ENCODE data around the gene RASAL2. TPM values are rescaled to one million over a fixed set of nuclear protein-coding genes. Genes with fewer than 3 reads are reported as not detected.
"Not testable (repeated sequence)": the region's sequence is repeated elsewhere in the genome, so short reads cannot be mapped to it uniquely, and the experiment has no call there.

The RASAL2 gene
- total RNA-seq, 1 experiment from 2014 or later, result 6.9 TPM

DNA sequence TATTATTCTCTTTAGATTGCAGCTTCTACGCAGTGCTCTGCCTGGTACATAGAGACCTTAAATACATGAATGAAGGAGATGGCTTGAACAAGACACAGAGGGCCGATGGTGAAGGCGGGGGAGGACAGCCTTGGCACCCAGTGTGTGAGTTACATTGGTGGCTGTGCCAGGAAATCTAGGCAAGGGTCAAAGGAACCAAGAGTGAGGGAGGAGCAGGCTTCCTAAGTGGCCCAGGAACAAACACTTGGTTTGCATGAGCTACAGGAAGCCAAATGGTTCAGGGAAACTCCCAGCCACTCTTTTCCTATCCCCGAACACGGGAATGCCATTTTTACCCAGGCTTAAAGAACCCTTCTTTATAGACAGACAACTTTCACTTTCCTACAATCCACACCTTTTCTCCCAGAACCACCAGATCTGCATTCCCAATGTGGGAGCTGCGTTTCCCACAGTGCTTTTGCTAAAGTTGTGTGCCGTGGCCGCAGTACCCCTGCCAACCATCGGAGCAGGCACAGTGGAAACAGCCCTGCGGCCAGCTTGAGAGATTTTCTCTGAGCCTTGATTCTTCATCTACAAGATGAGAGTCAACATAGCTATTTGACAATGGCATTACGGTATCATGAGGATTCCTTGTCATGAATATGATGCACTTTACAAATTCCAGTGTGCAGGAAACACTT lies 406.3 kb downstream of the RASAL2 start:
- no peak for DNase-seq (ENCODE audit: extremely low read depth, low read depth)

DNA sequence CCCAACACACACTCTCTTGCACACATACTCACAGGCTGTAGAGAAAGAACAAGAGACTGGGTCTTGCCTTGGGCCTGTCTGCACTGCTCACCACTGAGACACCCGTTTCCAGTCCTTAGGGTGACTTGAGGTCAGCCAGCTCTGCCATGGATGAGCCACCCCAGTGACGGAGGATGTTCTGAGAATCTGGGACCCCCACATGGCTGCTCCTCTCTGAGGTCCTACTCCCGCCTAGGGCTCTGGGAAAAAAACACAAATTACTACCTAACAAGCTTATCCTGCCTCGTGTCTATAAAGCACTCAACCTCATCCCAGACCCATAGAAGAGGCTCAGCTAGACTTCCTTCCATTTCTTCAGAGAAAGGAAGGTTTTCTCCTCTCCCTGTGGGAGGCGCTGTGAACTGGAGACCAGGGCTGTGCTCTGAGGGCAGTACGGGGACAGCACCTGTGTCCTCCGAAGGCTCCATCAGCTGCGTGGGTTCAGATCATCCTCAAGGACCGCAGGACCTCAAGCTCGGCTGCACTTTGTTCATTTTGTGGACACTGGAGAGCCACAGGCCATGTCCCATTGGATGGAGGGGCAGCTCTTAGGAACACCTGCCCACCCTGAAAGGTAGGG lies 407.1 kb downstream of the RASAL2 start:
- DNase-seq (ENCODE audit: extremely low read depth, low read depth), result no peak

DNA sequence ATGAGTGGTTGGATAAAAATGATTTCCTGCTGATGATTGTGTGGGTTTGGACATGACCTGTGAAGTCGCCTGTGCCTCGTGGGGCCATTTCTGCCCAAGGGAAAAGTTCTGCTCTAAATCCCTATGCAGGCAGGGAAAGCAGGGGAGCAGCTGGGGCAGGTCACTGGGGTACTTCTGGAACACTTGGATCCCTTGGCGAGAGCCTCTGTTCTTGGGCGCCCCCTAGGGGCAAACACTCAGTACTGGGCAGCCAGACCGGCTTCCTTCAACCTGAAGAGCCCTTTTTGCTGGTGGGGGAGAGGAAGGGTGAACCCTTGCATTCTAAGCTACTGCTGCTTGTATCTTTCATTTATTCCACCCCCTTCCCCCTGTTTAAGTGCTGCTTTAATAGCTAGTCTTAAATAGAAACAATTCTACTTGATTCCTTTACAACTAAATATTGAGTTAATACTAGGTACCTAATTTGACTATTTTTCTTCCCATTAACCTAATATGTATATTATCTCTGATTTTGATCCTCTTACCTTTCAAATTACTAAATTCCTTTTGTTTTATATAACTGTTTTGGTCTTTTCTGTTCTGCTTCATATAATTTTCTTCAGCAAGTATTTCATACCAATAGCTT lies 407.9 kb downstream of the RASAL2 start:
- peak; percentile 72 for DNase-seq (ENCODE audit: extremely low read depth, low read depth)

DNA sequence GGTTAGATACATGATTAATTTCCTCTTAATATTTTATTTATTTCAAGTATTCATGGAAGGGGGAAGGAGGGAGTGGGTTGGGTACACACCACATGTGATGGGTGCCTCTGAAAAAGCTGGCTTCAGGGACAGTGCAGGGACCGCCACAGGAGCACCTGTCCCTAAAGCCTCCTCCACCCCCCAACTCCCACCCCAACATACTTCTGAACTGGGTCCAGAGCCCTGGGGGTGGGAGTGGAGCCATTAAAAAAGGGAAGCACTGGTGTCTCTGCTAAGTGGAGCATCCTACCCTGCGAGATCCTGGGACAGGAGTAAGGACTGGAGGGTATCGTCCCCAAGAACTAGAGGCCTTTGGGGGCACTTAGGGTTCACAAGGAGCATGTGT lies 408.4 kb downstream of the RASAL2 start:
- no peak for DNase-seq (ENCODE audit: extremely low read depth, low read depth)

DNA sequence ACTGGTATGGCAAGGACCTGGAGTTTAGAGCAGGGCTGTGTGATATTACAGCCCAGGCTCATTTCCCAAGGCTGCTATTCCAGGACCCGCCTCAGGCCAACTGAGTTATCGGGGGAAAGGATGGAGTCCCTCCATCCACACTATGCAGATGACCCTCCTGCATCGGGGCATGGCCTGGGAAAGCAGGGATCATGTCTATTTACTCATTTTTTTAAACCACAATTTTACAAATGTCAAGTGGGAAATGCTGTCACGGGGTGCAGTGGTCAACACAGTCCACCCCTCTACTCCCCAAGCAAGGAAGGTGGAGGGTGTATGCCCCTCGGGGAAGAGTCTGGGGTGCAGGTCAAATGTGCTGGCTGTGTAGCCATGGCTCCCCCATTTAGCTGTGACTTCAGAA lies 409.0 kb downstream of the RASAL2 start:
- DNase-seq (ENCODE audit: extremely low read depth, low read depth), result no peak

DNA sequence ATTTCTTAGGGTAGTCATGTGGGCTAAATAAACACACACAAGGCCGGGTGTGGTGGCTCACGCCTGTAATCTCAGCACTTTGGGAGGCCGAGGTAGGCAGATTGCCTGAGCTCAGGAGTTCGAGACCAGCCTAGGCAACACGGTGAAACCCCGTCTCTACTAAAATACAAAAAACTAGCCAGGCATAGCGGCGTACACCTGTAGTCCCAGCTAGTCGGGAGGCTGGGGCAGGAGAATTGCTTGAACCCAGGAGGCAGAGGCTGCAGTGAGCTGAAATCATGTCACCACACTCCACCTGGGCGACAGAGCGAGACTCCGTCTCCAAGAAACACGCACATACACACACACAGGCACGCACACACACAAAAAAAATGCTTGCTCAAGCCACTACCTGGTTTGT lies 409.4 kb downstream of the RASAL2 start:
- not testable (repeated sequence) for DNase-seq (ENCODE audit: extremely low read depth, low read depth)

DNA sequence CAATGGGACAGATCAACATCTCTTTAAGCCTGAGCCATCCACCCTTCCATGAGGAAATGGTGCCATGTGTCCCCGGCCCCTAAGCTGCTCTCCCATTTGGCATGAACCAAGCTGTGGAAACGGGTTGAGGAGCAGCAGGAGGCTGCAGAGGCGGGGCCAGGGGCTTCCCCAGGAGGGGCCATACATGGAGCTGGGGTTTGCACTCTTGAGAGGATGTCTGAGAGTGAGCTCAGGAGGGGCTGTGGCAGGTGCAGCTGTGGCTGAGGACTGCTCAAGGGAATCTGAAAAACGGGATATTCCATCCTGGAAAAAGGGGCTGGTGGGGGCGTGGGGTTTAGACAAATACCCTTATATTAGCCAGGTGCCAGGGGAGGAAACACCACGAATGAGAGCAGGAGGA lies 409.9 kb downstream of the RASAL2 start:
- DNase-seq (ENCODE audit: extremely low read depth, low read depth), result no peak

DNA sequence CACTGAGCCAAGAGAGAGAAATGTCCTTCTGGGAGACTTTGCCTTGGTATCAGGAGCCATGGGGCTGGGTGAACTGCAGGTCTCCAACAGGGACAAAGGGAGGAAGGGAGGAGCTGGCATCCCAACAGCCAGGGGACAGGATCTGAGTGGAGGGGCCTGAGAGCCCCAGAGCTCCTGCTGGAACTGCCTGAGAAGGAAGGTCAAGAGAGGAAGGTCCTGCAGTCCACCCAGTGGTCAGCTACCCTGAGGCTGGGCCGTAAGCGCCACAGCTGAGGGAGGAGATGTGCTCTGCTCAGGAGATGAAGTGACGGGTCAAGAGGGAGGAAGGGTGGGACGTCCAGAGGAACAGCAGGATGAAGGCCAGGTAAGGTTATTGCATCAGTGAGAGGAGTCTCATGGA lies 410.4 kb downstream of the RASAL2 start:
- DNase-seq (ENCODE audit: extremely low read depth, low read depth), result no peak

DNA sequence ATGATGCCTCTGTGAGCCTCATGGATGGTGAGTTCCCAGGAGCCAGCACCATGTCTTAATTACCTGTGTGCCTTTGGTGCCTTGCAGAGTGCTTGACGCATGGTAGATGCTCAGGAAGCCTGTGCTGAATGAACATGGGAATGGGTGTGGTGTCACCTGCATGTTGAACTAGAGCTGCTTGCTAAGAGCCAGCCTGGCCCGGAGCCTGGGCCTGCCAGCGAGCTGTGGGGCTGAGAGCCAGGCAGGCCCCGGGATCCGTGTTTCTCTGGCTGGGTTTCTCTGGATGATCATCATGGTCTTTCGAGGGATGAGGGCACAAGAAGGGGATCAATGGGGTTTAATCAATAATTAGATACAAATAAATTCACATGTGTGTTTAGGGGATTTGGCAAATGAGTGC lies 412.3 kb downstream of the RASAL2 start:
- no peak for DNase-seq (ENCODE audit: extremely low read depth, low read depth)

DNA sequence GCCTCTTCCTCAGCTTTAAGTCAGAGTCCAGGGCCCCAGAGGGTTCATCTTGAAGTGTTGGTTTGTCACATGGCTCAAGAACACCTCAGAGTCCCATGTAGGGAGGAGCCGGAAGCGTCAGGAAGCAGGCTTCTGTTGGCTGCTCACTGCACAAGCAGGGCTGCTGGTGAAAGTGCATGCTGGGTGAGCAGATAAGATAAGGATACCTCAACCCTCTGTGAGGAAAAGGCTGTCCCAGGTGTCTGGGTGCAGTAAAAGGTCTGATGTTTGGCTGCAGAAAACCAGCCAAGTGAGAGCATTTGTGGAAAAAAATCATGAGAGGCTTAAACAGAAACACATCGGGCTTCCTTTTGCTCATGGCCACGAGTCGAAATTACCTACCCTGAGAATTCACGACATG lies 412.8 kb downstream of the RASAL2 start:
- DNase-seq (ENCODE audit: extremely low read depth, low read depth), result no peak

DNA sequence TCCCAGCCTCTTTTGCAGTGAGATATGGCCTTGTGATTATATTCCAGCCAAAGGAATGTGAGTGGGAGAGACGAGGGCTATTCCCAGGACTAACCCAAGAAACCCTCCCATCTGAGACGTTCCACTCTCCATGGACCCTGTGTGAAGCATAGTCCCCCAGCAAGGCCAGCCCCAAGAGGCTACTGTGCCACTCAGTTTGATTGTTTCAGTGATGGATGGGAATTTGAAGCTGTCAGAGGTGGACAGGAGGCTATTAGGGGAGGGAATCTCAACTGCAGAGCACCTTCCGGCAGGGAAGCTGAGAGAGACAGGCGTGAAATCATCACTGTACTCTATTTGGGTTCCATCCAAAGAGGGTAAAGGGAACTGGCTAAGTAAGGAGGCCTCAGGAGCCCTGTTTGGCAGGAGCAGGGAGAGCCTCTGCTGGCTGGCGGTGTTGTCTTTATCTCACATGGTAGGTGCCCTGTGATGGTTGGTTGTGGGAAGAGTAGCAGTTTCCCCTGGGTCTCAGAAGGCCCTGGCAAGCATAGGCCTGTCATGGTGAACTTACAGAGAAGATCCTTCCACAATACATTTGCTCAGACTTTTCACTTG lies 415.6 kb downstream of the RASAL2 start:
- no peak for DNase-seq (ENCODE audit: extremely low read depth, low read depth)

DNA sequence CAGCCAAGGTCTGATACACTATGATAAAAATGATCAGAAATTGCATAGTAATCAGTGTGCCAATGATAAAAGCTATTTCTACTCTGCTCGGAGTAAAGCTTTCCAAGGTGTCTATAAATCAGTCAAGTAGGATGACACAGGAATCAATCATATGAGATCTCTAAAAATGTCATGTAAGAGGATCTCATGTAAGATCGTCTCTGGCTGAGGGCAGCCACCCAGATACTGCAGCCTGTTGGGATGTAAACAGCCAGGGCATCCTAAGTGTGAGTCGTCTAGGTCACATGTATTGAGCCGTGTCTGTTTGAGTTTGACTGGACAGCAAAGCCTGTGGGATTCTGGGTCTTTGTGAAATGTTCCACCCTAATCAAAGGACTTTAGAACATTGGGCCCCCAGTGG lies 416.3 kb downstream of the RASAL2 start:
- DNase-seq (ENCODE audit: extremely low read depth, low read depth), result no peak

DNA sequence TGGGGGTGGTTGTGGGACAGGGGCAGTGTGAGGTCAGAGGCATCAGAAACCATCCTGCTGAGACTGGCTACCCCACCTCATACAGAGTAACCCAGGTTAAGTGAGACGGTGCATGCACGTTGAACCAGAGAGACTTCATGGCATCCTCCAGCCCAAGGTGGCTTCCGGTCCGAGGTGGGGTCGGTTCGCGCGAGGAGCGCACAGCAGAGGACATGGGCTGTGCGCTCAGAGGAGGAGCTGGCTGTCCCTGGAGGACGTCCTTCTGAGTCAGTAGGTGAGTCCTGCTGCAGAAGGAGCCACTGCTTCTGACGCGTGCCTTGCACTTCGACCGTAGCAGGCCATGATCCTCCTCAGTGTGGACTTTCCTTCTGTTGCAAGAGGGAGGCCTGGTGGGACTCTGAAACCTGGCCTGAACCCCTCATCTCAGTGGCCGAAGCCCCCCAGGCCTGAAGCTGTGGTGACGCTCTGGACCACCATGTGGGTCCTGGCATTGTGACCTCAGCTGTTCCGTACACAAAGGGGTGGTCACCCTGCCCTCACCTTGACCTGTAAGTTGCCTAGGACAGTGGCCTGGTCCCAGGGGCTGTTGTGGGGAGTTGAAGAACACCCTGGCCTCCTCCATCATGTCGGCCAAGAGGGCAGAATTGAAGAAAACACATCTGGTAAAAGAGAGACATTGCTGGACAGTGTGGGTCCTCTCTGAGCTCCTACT lies 418.8 kb downstream of the RASAL2 start, which contains the start of gene TEX35:
TEX35 (plus strand) TSS at position 544 of the 712 bp plus-strand sequence; CDS start at position 624, 80 bp downstream.
- DNase-seq (ENCODE audit: extremely low read depth, low read depth), result no peak

DNA sequence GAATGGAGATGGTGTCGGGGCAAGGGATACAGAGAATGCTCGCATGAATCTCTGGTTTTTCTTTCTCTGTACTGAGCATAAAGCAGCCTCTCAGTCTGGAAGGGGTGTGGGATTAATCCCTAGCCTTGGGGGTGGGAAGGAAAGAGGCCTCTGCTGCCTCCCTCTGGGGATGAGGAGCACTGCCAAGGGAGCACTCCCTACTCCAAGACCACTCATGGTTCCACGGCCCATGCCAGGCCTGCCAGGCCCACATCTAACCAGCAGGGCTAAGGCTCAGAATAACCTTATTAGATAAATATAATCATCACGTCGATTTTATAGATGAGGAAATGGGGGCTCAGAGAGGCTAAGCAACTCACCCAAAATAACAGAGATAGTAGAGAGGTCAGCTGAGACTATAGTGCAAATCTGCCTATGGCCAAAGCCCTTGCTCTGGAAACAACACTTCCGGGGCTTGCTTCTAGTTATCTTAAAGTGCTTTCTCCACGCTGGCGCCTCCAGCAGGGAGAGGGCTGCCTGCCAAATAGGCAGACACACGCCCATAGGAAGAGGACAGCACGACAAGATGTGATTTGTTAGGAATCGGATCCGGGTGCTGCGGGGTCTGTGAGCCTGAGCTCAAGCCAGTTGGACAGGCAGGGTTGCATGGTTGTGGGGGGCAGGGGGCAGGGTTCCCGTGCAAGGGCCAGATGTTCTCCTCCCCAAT lies 419.5 kb downstream of the RASAL2 start:
- no peak for DNase-seq (ENCODE audit: extremely low read depth, low read depth)

DNA sequence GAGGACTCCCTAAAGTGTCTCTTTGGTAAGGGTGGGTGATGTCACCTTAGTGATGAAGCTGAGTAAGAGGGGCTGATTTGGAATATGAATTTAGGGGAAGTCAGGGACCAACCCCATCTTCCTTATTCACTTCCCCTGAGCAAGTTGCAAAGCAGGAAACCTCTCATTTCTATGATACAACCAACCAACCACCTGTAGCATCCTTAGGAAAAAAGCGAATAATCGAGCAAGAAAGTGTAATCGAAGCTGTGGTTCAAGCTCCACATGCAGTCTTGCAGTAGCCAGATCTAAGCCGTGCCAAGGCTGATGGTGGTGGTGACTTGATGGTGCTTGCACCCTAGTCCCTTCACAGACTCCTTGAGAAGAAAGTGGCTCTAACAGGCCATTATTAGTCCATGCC lies 422.2 kb downstream of the RASAL2 start:
- DNase-seq (ENCODE audit: extremely low read depth, low read depth), result no peak

DNA sequence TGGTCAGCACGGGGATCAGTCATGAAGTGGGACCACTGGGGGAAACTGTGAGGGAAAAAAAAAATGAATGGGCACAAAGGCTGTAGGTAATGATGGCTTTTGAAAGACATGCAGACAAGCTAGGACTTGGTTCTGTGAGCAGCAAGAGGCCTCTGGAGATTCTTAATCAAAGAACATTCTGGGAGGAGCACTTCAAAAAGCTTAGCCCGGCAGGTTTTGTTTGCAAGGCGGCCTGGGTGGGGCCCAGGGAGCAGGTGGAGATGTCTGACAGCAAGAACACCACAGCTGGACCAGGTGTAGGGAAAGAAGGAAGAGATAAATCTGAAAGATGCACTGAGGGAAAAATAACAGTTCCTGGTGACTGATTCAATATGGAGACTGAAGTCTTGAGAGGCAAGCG lies 425.0 kb downstream of the RASAL2 start:
- no peak for DNase-seq (ENCODE audit: extremely low read depth, low read depth)

DNA sequence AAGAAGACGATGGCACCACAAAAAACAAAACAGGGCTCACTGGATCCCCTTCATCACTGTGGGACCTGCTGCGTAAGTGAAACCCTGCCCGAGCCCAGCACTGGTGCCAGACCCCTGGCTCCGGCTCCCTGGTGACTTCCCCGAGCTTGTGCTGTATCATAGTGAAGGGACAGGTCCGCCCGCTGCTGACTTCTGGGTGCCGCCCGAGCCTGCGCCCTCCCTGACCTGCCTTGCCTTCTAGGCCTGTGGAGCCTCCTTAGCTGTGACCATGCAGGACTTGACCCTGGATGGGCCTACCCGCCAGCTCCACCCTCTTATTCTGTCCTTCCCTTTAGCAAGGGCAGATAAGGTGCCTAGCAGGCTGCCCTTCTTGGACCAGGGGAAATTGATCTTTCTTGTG lies 426.9 kb downstream of the RASAL2 start:
- DNase-seq (ENCODE audit: extremely low read depth, low read depth), result no peak

DNA sequence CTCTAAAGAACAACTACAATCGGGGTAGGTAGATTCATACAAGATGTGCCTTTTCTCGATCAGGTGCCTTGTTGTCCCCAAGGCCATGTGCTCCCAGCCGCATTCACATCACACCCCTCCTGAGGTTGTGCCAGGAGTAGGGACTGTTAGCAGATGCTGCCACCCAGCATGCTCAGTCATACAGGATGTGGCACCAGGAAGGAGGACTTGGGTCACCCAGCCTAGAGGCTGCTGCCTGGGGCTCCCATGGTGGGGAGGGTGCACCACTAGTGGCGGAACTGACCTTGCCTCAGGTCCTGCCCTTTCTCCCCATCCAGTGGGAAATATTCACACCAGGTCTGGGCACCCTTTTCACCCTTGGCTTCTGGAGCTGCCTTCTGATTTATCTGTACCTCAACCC lies 427.3 kb downstream of the RASAL2 start:
- DNase-seq (ENCODE audit: extremely low read depth, low read depth), result no peak

DNA sequence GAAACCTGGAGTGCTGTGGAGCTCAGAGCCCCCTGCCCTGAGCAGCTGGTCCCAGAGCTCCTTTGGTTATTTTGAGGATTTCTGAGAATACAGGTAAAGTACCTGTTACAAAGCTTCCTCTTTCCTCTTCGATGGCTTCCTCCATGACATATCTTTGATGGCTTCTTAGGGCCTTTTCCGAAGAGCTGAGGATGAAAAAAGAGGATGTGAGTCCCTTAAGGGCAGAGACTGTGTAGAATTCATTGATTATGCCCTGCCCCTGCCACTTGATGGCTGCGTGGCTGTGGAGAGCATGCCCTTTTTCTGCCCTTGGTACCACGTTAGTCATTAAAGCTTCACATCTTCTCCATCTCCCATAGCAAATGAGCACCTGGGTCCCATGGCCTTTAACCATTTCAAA lies 433.2 kb downstream of the RASAL2 start:
- DNase-seq (ENCODE audit: extremely low read depth, low read depth), result no peak

DNA sequence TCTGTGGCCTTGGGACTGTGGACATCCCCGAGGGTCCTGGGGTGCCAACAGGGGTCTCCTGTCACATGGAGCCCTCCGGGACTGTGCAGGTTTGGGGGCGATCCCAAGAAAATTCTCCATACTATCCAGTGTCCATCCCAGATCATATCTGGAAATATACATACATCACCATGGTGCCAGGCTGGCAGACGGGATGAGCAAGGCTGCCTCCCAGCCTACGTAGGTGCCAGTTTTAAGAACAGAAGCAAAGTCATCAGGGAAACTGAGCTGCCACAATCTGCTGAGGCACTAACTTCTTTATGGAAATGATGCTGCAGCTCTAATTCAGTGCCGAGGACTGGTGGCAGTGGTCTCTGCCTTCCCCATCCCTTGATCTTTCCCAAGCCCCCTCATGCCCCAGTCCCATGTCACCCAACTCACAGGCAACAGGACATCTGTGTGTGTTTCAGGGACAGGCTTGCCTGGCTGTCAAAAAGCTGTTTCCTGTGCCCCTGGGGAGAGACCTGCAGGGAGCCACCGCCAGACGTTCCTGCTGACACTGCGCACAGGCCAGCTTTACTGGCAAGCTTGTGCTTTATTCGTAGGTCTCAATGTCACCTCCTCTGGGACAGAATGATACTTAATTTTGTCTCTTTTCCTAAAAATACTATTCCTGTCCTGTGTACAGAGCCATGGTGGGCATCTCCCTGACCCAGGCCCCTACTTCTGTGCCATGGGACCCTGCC lies 434.5 kb downstream of the RASAL2 start:
- no peak for DNase-seq (ENCODE audit: extremely low read depth, low read depth)

Data from NCI-H460 (cell line).